ENCODE results near the gene CTNNA1. TPM values are rescaled to one million over a fixed set of nuclear protein-coding genes. Genes with fewer than 3 reads are reported as not detected.
"Not testable (repeated sequence)": the region's sequence is repeated elsewhere in the genome, so short reads cannot be mapped to it uniquely, and the experiment has no call there.

The CTNNA1 gene
- total RNA-seq, result 100 to 1,000 TPM; 101 to 192 (median 123) TPM
- long read RNA-seq, transcript CTNNA1-201 (18 exons, 3,756 nt), result major isoform, 14 of 20 reads
- long read RNA-seq, partial matches to known transcripts, result 3 of 20 reads
- long read RNA-seq, other reads (novel, unspliced or antisense), result 2 of 20 reads

GRCh38 chr5:138752951-138753793 lies at the start of gene CTNNA1:
Gene CTNNA1, plus strand, starts transcription at chr5:138753425. Its CDS starts 28,500 bp downstream, at chr5:138781925.
- H3K9me3 ChIP-seq, result no peaks in the 10 kb centered on the region
- TF ChIP-seq, protein P1, sequence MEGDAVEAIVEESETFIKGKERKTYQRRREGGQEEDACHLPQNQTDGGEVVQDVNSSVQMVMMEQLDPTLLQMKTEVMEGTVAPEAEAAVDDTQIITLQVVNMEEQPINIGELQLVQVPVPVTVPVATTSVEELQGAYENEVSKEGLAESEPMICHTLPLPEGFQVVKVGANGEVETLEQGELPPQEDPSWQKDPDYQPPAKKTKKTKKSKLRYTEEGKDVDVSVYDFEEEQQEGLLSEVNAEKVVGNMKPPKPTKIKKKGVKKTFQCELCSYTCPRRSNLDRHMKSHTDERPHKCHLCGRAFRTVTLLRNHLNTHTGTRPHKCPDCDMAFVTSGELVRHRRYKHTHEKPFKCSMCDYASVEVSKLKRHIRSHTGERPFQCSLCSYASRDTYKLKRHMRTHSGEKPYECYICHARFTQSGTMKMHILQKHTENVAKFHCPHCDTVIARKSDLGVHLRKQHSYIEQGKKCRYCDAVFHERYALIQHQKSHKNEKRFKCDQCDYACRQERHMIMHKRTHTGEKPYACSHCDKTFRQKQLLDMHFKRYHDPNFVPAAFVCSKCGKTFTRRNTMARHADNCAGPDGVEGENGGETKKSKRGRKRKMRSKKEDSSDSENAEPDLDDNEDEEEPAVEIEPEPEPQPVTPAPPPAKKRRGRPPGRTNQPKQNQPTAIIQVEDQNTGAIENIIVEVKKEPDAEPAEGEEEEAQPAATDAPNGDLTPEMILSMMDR (IDR thresholded peaks at IDR 0.05), result no peak
- TF ChIP-seq POLR2A (IDR thresholded peaks at IDR 0.05), result peak; percentile 89
- intact Hi-C loops (cut with DNase I), result no loop called here
- peak within 1 kb of the TSS; percentile 68 to 93 (median 92) for H3K4me3 ChIP-seq
- peak; percentile 87 to 90 (median 89) for DNase-seq
- no peaks in the 10 kb centered on the region for H3K27me3 ChIP-seq
- H3K36me3 ChIP-seq, result no peaks in the 10 kb centered on the region
- no peaks in the 10 kb centered on the region for H3K4me1 ChIP-seq
- ATAC-seq, result peak; percentile 85 to 90 (median 88)
- H3K27ac ChIP-seq, result peak within 1 kb of the TSS; percentile 94 to 100 (median 97)
- WGBS (ENCODE audit: insufficient coverage, low coverage, low lambda C conversion rate, missing lambda C conversion rate), result 0% methylated on average over 5 of the region's 102 CpGs

DNA sequence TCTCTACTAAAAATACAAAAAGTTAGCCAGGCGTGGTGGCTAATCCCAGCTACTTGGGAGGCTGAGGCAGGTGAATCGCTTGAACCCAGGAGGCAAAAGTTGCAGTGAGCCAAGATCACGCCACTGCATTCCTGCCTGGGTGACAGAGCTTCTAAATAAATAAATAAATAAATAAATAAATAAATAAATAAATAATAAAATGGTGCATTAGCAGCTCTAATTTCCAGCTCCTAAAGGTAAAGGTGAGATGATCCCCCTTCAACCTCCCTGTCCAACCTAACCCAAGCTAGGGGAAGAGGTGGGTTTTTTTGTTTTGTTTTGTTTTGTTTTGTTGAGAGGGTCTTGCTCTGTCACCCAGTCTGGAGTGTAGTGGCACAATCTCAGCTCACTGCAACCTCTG lies 49.4 kb upstream of the CTNNA1 start:
- DNase-seq; H3K36me3 ChIP-seq; H3K27me3 ChIP-seq; ATAC-seq; H3K4me1 ChIP-seq; H3K9me3 ChIP-seq; intact Hi-C loops (cut with DNase I); H3K27ac ChIP-seq; H3K4me3 ChIP-seq: not testable (repeated sequence)
- 80% methylated on average over 1 of the region's 3 CpGs for WGBS (ENCODE audit: insufficient coverage, low coverage, low lambda C conversion rate, missing lambda C conversion rate)

GRCh38 chr5:138705007-138705406 lies 48.2 kb upstream of the CTNNA1 start:
- TF ChIP-seq, protein P1 (IDR thresholded peaks at IDR 0.05), result no peak
- no peak for TF ChIP-seq POLR2A (IDR thresholded peaks at IDR 0.05)
- ATAC-seq (no peak), DNase-seq (no peak)
- intact Hi-C loops (cut with DNase I), result no loop called here
- Histone ChIP-seq H3K27me3 (no peaks in the 10 kb centered on the region), H3K4me3 (no peak overlapping the region), H3K36me3 (no peaks in the 10 kb centered on the region), H3K27ac (no peak overlapping the region), H3K4me1 (no peaks in the 10 kb centered on the region), H3K9me3 (no peaks in the 10 kb centered on the region)
- WGBS (ENCODE audit: insufficient coverage, low coverage, low lambda C conversion rate, missing lambda C conversion rate), result 60% methylated on average over 3 of the region's 3 CpGs

DNA sequence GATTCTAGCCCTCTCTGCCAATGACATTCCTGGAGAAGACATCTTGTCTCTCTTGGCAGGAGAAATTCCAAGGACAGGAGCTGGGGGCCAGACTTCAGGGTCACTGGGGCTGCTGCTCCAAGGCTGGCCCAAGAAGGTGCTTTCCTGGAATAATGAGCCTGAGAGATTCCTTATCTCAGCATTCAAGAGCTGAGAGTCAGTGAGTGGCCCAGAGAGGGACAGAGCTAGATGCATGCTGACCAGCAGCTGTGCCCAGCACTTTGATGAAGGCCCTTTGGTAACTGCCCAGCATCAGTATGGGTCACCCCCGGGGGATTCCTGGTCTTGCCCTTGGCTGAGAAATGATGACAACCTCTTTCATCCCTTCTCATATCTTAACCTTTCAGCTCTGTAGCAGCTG lies 47.7 kb upstream of the CTNNA1 start:
- TF ChIP-seq, protein P1 (IDR thresholded peaks at IDR 0.05), result no peak
- no peak for TF ChIP-seq POLR2A (IDR thresholded peaks at IDR 0.05)
- no peak overlapping the region for H3K27ac ChIP-seq
- no peaks in the 10 kb centered on the region for H3K9me3 ChIP-seq
- no peaks in the 10 kb centered on the region for H3K4me1 ChIP-seq
- H3K27me3 ChIP-seq, result no peaks in the 10 kb centered on the region
- ATAC-seq, result no peak
- intact Hi-C loops (cut with DNase I), result no loop called here
- DNase-seq, result no peak
- no peaks in the 10 kb centered on the region for H3K36me3 ChIP-seq
- 83% methylated on average over 1 of the region's 1 CpG for WGBS (ENCODE audit: insufficient coverage, low coverage, low lambda C conversion rate, missing lambda C conversion rate)
- H3K4me3 ChIP-seq, result no peak overlapping the region

All from right lobe of liver (tissue), 6 donors.